Left colon (tissue), 2 donors: ENCODE measurements around the gene TTC27. TPM values are rescaled to one million over a fixed set of nuclear protein-coding genes. Genes with fewer than 3 reads are reported as not detected.
A peak's percentile ranks its signal among the peaks of the same experiment; 100 is the strongest.

Experiments used
- ATAC-seq: fragments of 200-7000 bp; cut with Tn5 transposase; one replicate; pipeline ENCODE4 v1.9.1; 2020; ENCODE audit warnings: mild to moderate bottlenecking, moderate library complexity
- DNase-seq, 2 donors: peaks; one replicate each; pipeline ENCODE4 v3.0.0-alpha.2; 2020
- intact Hi-C, 2 donors: fragments of 100-400 bp; cut with DNase I in 1 of 2; cut with micrococcal nuclease in 1 of 2; formaldehyde crosslinking; loops; one replicate each; pipeline versions ENCODE4 v1.11.2 to v1.14.0; 2022; cut with DNase I, micrococcal nuclease
- total RNA-seq, 2 donors: library from RNA; stranded (reverse); fragmentation: NEBNext Ultra II Directional; extraction: Animal tissue kit (Norgen Biotek cat#: 25700); gene quantifications; one replicate each; pipeline ENCODE4 v1.2.1, GENCODE V29; 2021
- donor health status: DM: no; HTN: no; CAD: no.
- donor health status: DM: yes; HTN: yes; CAD: no.

The TTC27 gene
- total RNA-seq, 2 donors from 2014 or later, result 8.9 to 10.7 TPM

GRCh38 chr2:32777714-32778113, 149.9 kb downstream of the TTC27 start:
- DNase-seq (no peak), ATAC-seq (peak; percentile 34)
- intact Hi-C loops, result loop anchor here in 1 of 2 donors (10.0 kb wide), 2 partner anchors 167 to 807 kb away; partner anchors contain the start of gene LTBP1

- intact Hi-C loops, result no loop called here
- ATAC-seq (no peak), DNase-seq (no peak)
Measured at GRCh38 chr2:32780961-32781360, 153.1 kb downstream of the TTC27 start.

- ATAC-seq (no peak), DNase-seq (no peak)
- intact Hi-C loops, result no loop called here
Measured at GRCh38 chr2:32783469-32783868, 155.6 kb downstream of the TTC27 start.

GRCh38 chr2:32783933-32784332, 156.1 kb downstream of the TTC27 start:
- intact Hi-C loops, result no loop called here
- DNase-seq (no peak), ATAC-seq (no peak)

- ATAC-seq, result no peak
- no peak for DNase-seq
- intact Hi-C loops, result no loop called here
Measured at GRCh38 chr2:32787207-32787606, 159.4 kb downstream of the TTC27 start.

GRCh38 chr2:32788114-32788513, 160.3 kb downstream of the TTC27 start:
- DNase-seq (no peak), ATAC-seq (no peak)
- intact Hi-C loops, result no loop called here

- ATAC-seq, result no peak
- intact Hi-C loops, result no loop called here
- DNase-seq, result no peak
Measured at GRCh38 chr2:32792416-32792815, 164.6 kb downstream of the TTC27 start.

- intact Hi-C loops, result no loop called here
- no peak for DNase-seq
- no peak for ATAC-seq
Measured at GRCh38 chr2:32798829-32799228, 171.0 kb downstream of the TTC27 start.

GRCh38 chr2:32801741-32802140, 173.9 kb downstream of the TTC27 start:
- DNase-seq (no peak), ATAC-seq (no peak)
- intact Hi-C loops, result no loop called here

- ATAC-seq (no peak), DNase-seq (no peak)
- intact Hi-C loops, result no loop called here
Measured at GRCh38 chr2:32802877-32803276, 175.0 kb downstream of the TTC27 start.

- ATAC-seq (no peak), DNase-seq (no peak)
- intact Hi-C loops, result no loop called here
Measured at GRCh38 chr2:32804205-32804604, 176.4 kb downstream of the TTC27 start.

- DNase-seq (peak; percentile 10 to 27), ATAC-seq (peak; percentile 97)
- intact Hi-C loops, result no loop called here
Measured at GRCh38 chr2:32805104-32806095, 177.6 kb downstream of the TTC27 start.

- ATAC-seq (no peak), DNase-seq (no peak)
- intact Hi-C loops, result no loop called here
Measured at GRCh38 chr2:32806857-32807256, 179.0 kb downstream of the TTC27 start.

GRCh38 chr2:32807662-32808061, 179.8 kb downstream of the TTC27 start:
- ATAC-seq, result no peak
- intact Hi-C loops, result no loop called here

GRCh38 chr2:32810909-32811495, 183.2 kb downstream of the TTC27 start:
- intact Hi-C loops, result no loop called here
- ATAC-seq (no peak), DNase-seq (no peak)

More at GRCh38 chr2:32807662-32808061, 179.8 kb downstream of the TTC27 start:
- no peak for DNase-seq

GRCh38 chr2:32811696-32812095, 183.8 kb downstream of the TTC27 start:
- intact Hi-C loops, result no loop called here
- ATAC-seq, result no peak

GRCh38 chr2:32812316-32812715, 184.5 kb downstream of the TTC27 start:
- no peak for ATAC-seq
- intact Hi-C loops, result no loop called here
- no peak for DNase-seq

More at GRCh38 chr2:32811696-32812095, 183.8 kb downstream of the TTC27 start:
- no peak for DNase-seq

- no peak for ATAC-seq
- intact Hi-C loops, result no loop called here
- DNase-seq, result no peak
Measured at GRCh38 chr2:32820088-32820487, 192.2 kb downstream of the TTC27 start.

- no peak for ATAC-seq
- intact Hi-C loops, result no loop called here
- no peak for DNase-seq
Measured at GRCh38 chr2:32820701-32821100, 192.9 kb downstream of the TTC27 start.
